SK-N-SH treated with all-trans-retinoic acid at 6 μM for 48 hours (cell line): ENCODE data around the gene MYL3.

ENCODE experiments used
- ESRRG ChIP-seq: fragments of 250-450 bp; sonication (Bioruptor Pico); IDR thresholded peaks from 2 replicates; pipeline ENCODE4 v1.6.1; 2021; ENCODE audit warnings: mild to moderate bottlenecking
- PATZ1 ChIP-seq: fragments of 250-450 bp; sonication (Bioruptor Pico); IDR thresholded peaks from 2 replicates; pipeline ENCODE4 v1.8.0; 2020; ENCODE audit warnings: mild to moderate bottlenecking, moderate library complexity, borderline replicate concordance
- PPARA ChIP-seq: fragments of 250-450 bp; sonication (Bioruptor Pico); IDR thresholded peaks from 2 replicates; pipeline ENCODE4 v1.5.0; 2020; ENCODE audit warnings: mild to moderate bottlenecking, borderline replicate concordance
- RARB ChIP-seq: fragments of 250-450 bp; sonication (Bioruptor Pico); IDR thresholded peaks from 2 replicates; pipeline ENCODE4 v1.8.0; 2021; ENCODE audit warnings: mild to moderate bottlenecking, moderate library complexity
- TCF4 ChIP-seq: fragments of 250-450 bp; sonication (Bioruptor Pico); IDR thresholded peaks from 2 replicates; pipeline ENCODE4 v1.8.0; 2021; ENCODE audit warnings: mild to moderate bottlenecking, moderate library complexity, borderline replicate concordance
- TOX ChIP-seq: fragments of 250-450 bp; sonication (Bioruptor Pico); IDR thresholded peaks from 2 replicates; pipeline ENCODE4 v1.8.0; 2021; ENCODE audit warnings: mild to moderate bottlenecking, moderate library complexity, borderline replicate concordance
- ZFP3 ChIP-seq: fragments of 250-450 bp; sonication (Bioruptor Pico); IDR thresholded peaks from 2 replicates; pipeline ENCODE4 v1.5.0; 2020; ENCODE audit warnings: mild to moderate bottlenecking, moderate library complexity
- ZNF565 ChIP-seq: fragments of 450-650 bp; formaldehyde crosslinking; conservative IDR thresholded peaks from 2 replicates; pipeline ENCODE4 v1.5.0; 2020; ENCODE audit warnings: low read depth, mild to moderate bottlenecking, moderate library complexity

GRCh38 chr3:46849045-46849631 lies 14.1 kb downstream of the MYL3 start:
- TF ChIP-seq ZNF565 (no peak), TOX (CRISPR knock-in tag) (no peak), ZFP3 (CRISPR knock-in tag) (no peak), PATZ1 (no peak), RARB (CRISPR knock-in tag) (no peak), TCF4 (CRISPR knock-in tag) (no peak), PPARA (CRISPR knock-in tag) (no peak), ESRRG (CRISPR knock-in tag) (no peak)
